ENCODE results near the gene PHACTR3. TPM values are rescaled to one million over a fixed set of nuclear protein-coding genes. Genes with fewer than 3 reads are reported as not detected.

Gene PHACTR3
- total and polyA plus RNA-seq, 2 donors (not counting 3 experiments of a cell fraction or from before 2014, with no cell fraction given) = not detected

GRCh38 chr20:59662161-59662560, 57.8 kb downstream of the PHACTR3 start:
- POLR2A ChIA-PET = no interaction called here
- H3K27ac ChIP-seq (ENCODE audit: insufficient read depth, low read depth, low read length) = no peak overlapping the region
- H3K36me3 ChIP-seq (ENCODE audit: control insufficient read depth in 2 of 2, extremely low read depth in 1 of 2, insufficient read depth in 2 of 2, low read length in 2 of 2) = no peaks in the 10 kb centered on the region
- CTCF ChIA-PET = no interaction called here
- H3K4me1 ChIP-seq (ENCODE audit: control insufficient read depth, extremely low read depth, insufficient read depth, low read length) = no peaks in the 10 kb centered on the region
- no peaks in the 10 kb centered on the region for H3K9me1 ChIP-seq (replicated peaks; ENCODE audit: control insufficient read depth, extremely low read depth, insufficient read depth, low read length)
- no peaks in the 10 kb centered on the region for H3K27me3 ChIP-seq (ENCODE audit: control insufficient read depth in 2 of 2, insufficient read depth in 2 of 2, low read length in 2 of 2)
- TF ChIP-seq, protein P1, sequence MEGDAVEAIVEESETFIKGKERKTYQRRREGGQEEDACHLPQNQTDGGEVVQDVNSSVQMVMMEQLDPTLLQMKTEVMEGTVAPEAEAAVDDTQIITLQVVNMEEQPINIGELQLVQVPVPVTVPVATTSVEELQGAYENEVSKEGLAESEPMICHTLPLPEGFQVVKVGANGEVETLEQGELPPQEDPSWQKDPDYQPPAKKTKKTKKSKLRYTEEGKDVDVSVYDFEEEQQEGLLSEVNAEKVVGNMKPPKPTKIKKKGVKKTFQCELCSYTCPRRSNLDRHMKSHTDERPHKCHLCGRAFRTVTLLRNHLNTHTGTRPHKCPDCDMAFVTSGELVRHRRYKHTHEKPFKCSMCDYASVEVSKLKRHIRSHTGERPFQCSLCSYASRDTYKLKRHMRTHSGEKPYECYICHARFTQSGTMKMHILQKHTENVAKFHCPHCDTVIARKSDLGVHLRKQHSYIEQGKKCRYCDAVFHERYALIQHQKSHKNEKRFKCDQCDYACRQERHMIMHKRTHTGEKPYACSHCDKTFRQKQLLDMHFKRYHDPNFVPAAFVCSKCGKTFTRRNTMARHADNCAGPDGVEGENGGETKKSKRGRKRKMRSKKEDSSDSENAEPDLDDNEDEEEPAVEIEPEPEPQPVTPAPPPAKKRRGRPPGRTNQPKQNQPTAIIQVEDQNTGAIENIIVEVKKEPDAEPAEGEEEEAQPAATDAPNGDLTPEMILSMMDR (IDR thresholded peaks at IDR 0.05; ENCODE audit: extremely low read depth in 1 of 2, insufficient read depth in 1 of 2, low read depth in 1 of 2, low read length in 2 of 2) = no peak
- TF ChIP-seq FOS (IDR thresholded peaks at IDR 0.05; ENCODE audit: borderline replicate concordance, insufficient read depth, low read length) = no peak
- TF ChIP-seq POLR2AphosphoS5 (IDR thresholded peaks at IDR 0.05; ENCODE audit: insufficient read depth, low read depth, low read length) = no peak
- no peak for TF ChIP-seq JUN (IDR thresholded peaks at IDR 0.05; ENCODE audit: borderline replicate concordance, insufficient read depth, insufficient read length, low read depth)
- TF ChIP-seq MYC (IDR thresholded peaks at IDR 0.05; ENCODE audit: low read depth, low read length) = no peak
- TF ChIP-seq, protein P2, sequence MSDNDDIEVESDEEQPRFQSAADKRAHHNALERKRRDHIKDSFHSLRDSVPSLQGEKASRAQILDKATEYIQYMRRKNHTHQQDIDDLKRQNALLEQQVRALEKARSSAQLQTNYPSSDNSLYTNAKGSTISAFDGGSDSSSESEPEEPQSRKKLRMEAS (IDR thresholded peaks at IDR 0.05; ENCODE audit: insufficient read depth, insufficient read length) = no peak
- FAIRE-seq (no peak), DNase-seq (ENCODE audit: low read depth, low spot score) (no peak)
- no TSS peak for BruUV-seq (replicated peaks)
- no peak overlapping the region for H3K4me2 ChIP-seq (ENCODE audit: insufficient read depth, low read length)
- no peak overlapping the region for H2AFZ ChIP-seq (ENCODE audit: low read depth, low read length)
- peaks cover 3% of the 10 kb centered on the region for H3K9me3 ChIP-seq (replicated peaks; ENCODE audit: control insufficient read depth, insufficient read depth, low read length)
- no peaks in the 10 kb centered on the region for H3K79me2 ChIP-seq (ENCODE audit: control insufficient read depth, insufficient read depth, low read length)
- dilution Hi-C loops (cut with MboI; ENCODE audit: extremely low pct_ligation_motif_present, low sequenced_read_pairs) (no loop called here), intact Hi-C loops (cut with micrococcal nuclease) (no loop called here)
- H4K20me1 ChIP-seq (replicated peaks; ENCODE audit: control insufficient read depth, extremely low read depth, insufficient read depth, low read length) = no peaks in the 10 kb centered on the region
- H3K4me3 ChIP-seq (replicated peaks in 1 of 3; ENCODE audit: insufficient read depth in 1 of 3, low read depth in 1 of 3, low read length in 3 of 3) = no peak overlapping the region
- no peak overlapping the region for H3K9ac ChIP-seq (replicated peaks; ENCODE audit: extremely low read depth, insufficient read depth, low read length)
